ENCODE measurements around the gene SPAM1.
"Not testable (repeated sequence)": the region's sequence is repeated elsewhere in the genome, so short reads cannot be mapped to it uniquely, and the experiment has no call there.

Gene SPAM1

GRCh38 chr7:123924941-123925340, at the start of gene SPAM1:
TSS of gene SPAM1 (plus strand) at chr7:123925241. CDS start at chr7:123953571, 28,330 bp downstream.
- DNase-seq (ENCODE audit: low spot score), result no peak

GRCh38 chr7:123876557-123877256, 48.3 kb upstream of the SPAM1 start:
- DNase-seq (ENCODE audit: low spot score), result no peak

- DNase-seq (ENCODE audit: low spot score), result no peak
Observed at GRCh38 chr7:123879628-123880027, 45.4 kb upstream of the SPAM1 start.

GRCh38 chr7:123881300-123881699, 43.7 kb upstream of the SPAM1 start:
- no peak for DNase-seq (ENCODE audit: low spot score)

- DNase-seq (ENCODE audit: low spot score), result no peak
Observed at GRCh38 chr7:123883154-123883553, 41.9 kb upstream of the SPAM1 start.

- no peak for DNase-seq (ENCODE audit: low spot score)
Observed at GRCh38 chr7:123888192-123888591, 36.8 kb upstream of the SPAM1 start.

- DNase-seq (ENCODE audit: low spot score), result not testable (repeated sequence)
Observed at GRCh38 chr7:123894753-123895152, 30.3 kb upstream of the SPAM1 start.

- DNase-seq (ENCODE audit: low spot score), result no peak
Observed at GRCh38 chr7:123901101-123901500, 23.9 kb upstream of the SPAM1 start.

GRCh38 chr7:123905714-123906113, 19.3 kb upstream of the SPAM1 start:
- DNase-seq (ENCODE audit: low spot score), result no peak

- DNase-seq (ENCODE audit: low spot score), result peak; percentile 51
Observed at GRCh38 chr7:123916240-123916724, 8.8 kb upstream of the SPAM1 start.

- no peak for DNase-seq (ENCODE audit: low spot score)
Observed at GRCh38 chr7:123917878-123918277, 7.2 kb upstream of the SPAM1 start.

GRCh38 chr7:123918309-123918708, 6.7 kb upstream of the SPAM1 start:
- no peak for DNase-seq (ENCODE audit: low spot score)

GRCh38 chr7:123923599-123923998, 1.4 kb upstream of the SPAM1 start:
- DNase-seq (ENCODE audit: low spot score), result no peak

- no peak for DNase-seq (ENCODE audit: low spot score)
Observed at GRCh38 chr7:123929107-123929506, 4.1 kb downstream of the SPAM1 start.

- no peak for DNase-seq (ENCODE audit: low spot score)
Observed at GRCh38 chr7:123929655-123930054, 4.6 kb downstream of the SPAM1 start.

- no peak for DNase-seq (ENCODE audit: low spot score)
Observed at GRCh38 chr7:123935436-123936381, 10.7 kb downstream of the SPAM1 start.

- no peak for DNase-seq (ENCODE audit: low spot score)
Observed at GRCh38 chr7:123936388-123936787, 11.3 kb downstream of the SPAM1 start.

- no peak for DNase-seq (ENCODE audit: low spot score)
Observed at GRCh38 chr7:123939784-123940183, 14.7 kb downstream of the SPAM1 start.

- no peak for DNase-seq (ENCODE audit: low spot score)
Observed at GRCh38 chr7:123941391-123942180, 16.5 kb downstream of the SPAM1 start.

- DNase-seq (ENCODE audit: low spot score), result peak; percentile 35
Observed at GRCh38 chr7:123944395-123944794, 19.4 kb downstream of the SPAM1 start.

GRCh38 chr7:123945938-123946337, 20.9 kb downstream of the SPAM1 start:
- no peak for DNase-seq (ENCODE audit: low spot score)

GRCh38 chr7:123948136-123948535, 23.1 kb downstream of the SPAM1 start:
- DNase-seq (ENCODE audit: low spot score), result no peak
